Esophagus squamous epithelium (tissue), 5 donors: ENCODE results near the gene SNTB2. TPM values are rescaled to one million over a fixed set of nuclear protein-coding genes. Genes with fewer than 3 reads are reported as not detected.

Experiments
- DNase-seq: peaks from one replicate; lab custom pipeline; 2025; lab: John Stamatoyannopoulos, UW
- H3K27ac ChIP-seq, 4 donors: fragments of 200-600 bp; sonication (generic); one replicate each; pipeline ENCODE4 v1.5.1; 2016 to 2019; ENCODE audit warnings: mild to moderate bottlenecking in 1 of 4
- H3K27me3 ChIP-seq, 4 donors: fragments of 200-600 bp; sonication (generic); 1 replicate in 3 of 4; 2 replicates in 1 of 4; pipeline versions ENCODE4 v1.5.1 to v1.6.0; 2017 to 2021; ENCODE audit warnings: antibody characterized with exemption in 1 of 4
- H3K36me3 ChIP-seq, 3 donors: fragments of 200-600 bp; sonication (generic); one replicate each; pipeline ENCODE4 v1.5.1; 2016 to 2019
- H3K4me1 ChIP-seq, 3 donors: fragments of 200-600 bp; sonication (generic); one replicate each; pipeline ENCODE4 v1.5.1; 2017 to 2019
- H3K4me3 ChIP-seq, 4 donors: fragments of 200-600 bp; sonication (generic); 1 replicate in 3 of 4; 2 replicates in 1 of 4; pipeline ENCODE4 v1.5.1; 2016 to 2019; ENCODE audit warnings: mild to moderate bottlenecking in 2 of 4, moderate library complexity in 1 of 4
- H3K9me3 ChIP-seq, 3 donors: fragments of 200-600 bp; sonication (generic); one replicate each; pipeline ENCODE4 v1.5.1; 2016 to 2019
- CTCF ChIP-seq, 6 experiments: fragments of 450-650 bp in 4 of 6; fragments of 200-600 bp in 2 of 6; sonication (generic) in 2 of 6; IDR thresholded peaks; one replicate each; pipeline ENCODE4 v1.5.1; 2016 to 2019; ENCODE audit warnings: antibody characterized with exemption in 6 of 6, mild to moderate bottlenecking in 4 of 6, moderate library complexity in 4 of 6
- POLR2A ChIP-seq, 4 donors: fragments of 450-650 bp; IDR thresholded peaks; one replicate each; pipeline ENCODE4 v1.6.1; 2017; ENCODE audit warnings: antibody characterized with exemption in 4 of 4, mild to moderate bottlenecking in 4 of 4, moderate library complexity in 3 of 4
- WGBS, 2 donors: methylation state at CpG; one replicate each; pipeline ENCODE4 v1.1.5; 2018; 5-methylcytosine and 5-hydroxymethylcytosine counted together
- intact Hi-C: fragments of 100-400 bp; cut with DNase I; formaldehyde crosslinking; loops from one replicate; pipeline ENCODE4 v1.15.0; 2022
- total RNA-seq, 4 donors: library from RNA; depleted of rRNA; stranded (reverse); fragments of >200 nt; gene quantifications; one replicate each; pipeline ENCODE4 v1.1.0, GENCODE V29; 2016
- donor health status: DM: yes; HTN: yes; CAD: no.

Gene SNTB2
- total RNA-seq, 4 donors from 2014 or later = 25.5 to 49.6 (median 25.9) TPM

- H3K4me1 ChIP-seq = peaks cover 21 to 77% (median 41%) of the 10 kb centered on the region in 3 donors
- no peaks in the 10 kb centered on the region for H3K27me3 ChIP-seq
- DNase-seq = no peak
- 27 to 36% methylated on average over 6 to 9 of the region's 10 CpGs for WGBS, 2 donors
- no peaks in the 10 kb centered on the region for H3K9me3 ChIP-seq
- H3K36me3 ChIP-seq = peaks cover 0 to 69% (median 20%) of the 10 kb centered on the region in 3 donors
- intact Hi-C loops = no loop called here
- H3K4me3 ChIP-seq = peak overlapping the region; percentile 68 to 98 (median 92)
- TF ChIP-seq CTCF (IDR thresholded peaks at IDR 0.05) (no peak), POLR2A (IDR thresholded peaks at IDR 0.05) (no peak)
- H3K27ac ChIP-seq = peak overlapping the region; percentile 32 to 98 (median 81)
These were observed 141.9 kb downstream of the SNTB2 start for GRCh38 chr16:69328854-69329316.

DNA sequence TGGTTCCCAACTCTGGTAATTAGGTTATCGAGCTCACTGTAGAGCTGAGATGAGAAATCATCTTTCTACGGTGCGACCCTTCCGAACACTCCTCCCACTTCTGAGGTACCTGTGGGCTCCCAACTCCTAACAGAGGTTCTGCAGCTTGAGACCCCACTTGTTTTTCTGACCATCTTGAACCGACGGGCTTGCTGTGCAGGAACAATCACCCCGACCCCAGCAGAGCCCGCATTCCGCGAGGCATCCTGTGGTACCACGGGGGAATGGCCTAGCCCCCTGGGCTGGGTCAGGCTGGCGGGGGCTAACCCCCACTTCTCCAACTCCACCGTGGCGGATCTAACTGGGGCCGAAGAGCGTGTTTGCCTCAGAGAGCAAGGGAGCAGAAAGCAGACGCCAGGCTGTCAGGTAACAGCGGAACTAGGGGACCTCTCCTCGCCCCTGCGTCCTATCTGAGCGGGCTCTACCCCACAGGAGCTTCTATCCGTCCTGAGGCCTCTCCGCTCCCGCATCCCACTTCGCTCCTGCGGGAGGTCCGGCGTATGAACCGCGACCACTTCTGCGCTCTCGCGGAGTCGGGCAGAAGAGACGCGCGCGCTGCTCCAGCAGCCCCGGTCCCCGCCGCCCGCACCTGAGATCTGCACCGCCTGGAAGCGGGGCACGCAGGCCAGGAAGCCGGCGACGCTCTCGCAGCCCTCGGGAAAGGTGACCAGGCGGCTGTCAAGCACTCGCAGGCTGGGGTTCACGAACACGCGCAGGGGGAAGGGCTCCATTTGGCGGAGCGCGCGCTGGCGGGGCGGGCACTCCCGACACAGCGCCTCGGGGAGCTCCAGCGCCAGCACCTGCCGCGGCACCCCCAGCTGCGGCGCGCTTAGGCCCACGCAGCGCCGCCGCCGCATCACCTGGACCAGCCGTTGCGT is 142.7 kb downstream of the SNTB2 start:
- Histone ChIP-seq H3K27ac (peak overlapping the region; percentile 65 to 98 (median 96)), H3K36me3 (peaks cover 0 to 69% (median 20%) of the 10 kb centered on the region in 3 donors), H3K27me3 (no peaks in the 10 kb centered on the region), H3K9me3 (no peaks in the 10 kb centered on the region), H3K4me3 (peak overlapping the region; percentile 68 to 98 (median 92)), H3K4me1 (peaks cover 21 to 70% (median 38%) of the 10 kb centered on the region in 3 donors)
- 25 to 30% methylated on average over 8 to 12 of the region's 77 CpGs for WGBS, 2 donors
- TF ChIP-seq CTCF (IDR thresholded peaks at IDR 0.05) = no peak
- TF ChIP-seq POLR2A (IDR thresholded peaks at IDR 0.05) = no peak
- DNase-seq = no peak
- intact Hi-C loops = no loop called here

DNA sequence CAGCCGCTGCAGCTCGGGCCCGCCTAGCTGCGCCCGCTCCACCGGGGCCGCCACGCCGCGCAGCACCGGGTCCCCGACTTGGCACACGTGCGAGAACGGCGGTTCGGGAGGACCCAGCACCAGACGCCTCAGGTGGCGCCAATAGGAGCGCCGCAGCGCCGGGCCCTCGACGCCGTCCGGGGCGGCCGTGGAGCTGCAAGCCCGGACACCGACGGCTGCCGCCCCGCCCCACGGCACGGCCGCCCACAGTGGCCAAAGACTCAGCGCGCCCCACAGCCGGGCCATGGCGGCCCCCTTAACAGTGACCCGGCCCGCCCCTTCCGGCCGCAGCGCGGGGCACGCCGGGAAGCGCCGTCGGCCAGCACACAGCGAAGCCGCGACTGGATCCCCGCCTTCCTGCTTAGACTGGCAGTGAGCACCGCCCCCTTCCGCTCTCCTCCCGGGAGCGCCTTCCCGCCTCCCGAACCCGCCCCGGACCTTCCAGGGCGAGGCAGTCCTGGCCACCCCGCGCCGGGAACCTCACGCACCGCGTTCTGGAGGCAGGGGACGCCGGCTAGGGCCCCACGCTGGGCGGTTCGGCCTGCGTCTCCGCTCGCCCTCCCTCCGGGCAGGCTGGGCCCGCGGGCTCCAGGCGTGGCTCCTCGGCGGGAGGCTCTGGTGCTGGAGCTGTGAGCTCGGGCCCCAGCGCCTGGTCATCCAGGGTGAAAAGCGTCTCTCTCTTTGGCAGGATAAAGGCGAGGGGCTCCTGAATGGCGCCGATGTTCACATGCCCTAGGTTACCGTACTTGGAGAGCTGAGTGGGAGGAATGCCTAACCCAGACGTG is 143.5 kb downstream of the SNTB2 start, which contains the start of gene PDF:
Gene PDF (minus strand): TSS at position 303 of the 824 bp plus-strand sequence. CDS start 18 bp downstream, at position 285.
- Histone ChIP-seq H3K27me3 (no peaks in the 10 kb centered on the region), H3K27ac (peak within 1 kb of the TSS; percentile 92 to 98 (median 96)), H3K9me3 (no peaks in the 10 kb centered on the region), H3K36me3 (peaks cover 0 to 69% (median 29%) of the 10 kb centered on the region in 3 donors), H3K4me1 (peaks cover 21 to 61% (median 38%) of the 10 kb centered on the region in 3 donors), H3K4me3 (peak within 1 kb of the TSS; percentile 68 to 98 (median 92))
- 0 to 2% methylated on average over 4 to 7 of the region's 93 CpGs for WGBS, 2 donors
- intact Hi-C loops = no loop called here
- DNase-seq = peak; percentile 43
- TF ChIP-seq CTCF (IDR thresholded peaks at IDR 0.05) (peak in 1 of 6 experiments; percentile 44), POLR2A (IDR thresholded peaks at IDR 0.05) (peak in 2 of 4 donors; percentile 78 to 81)

- intact Hi-C loops = no loop called here
These were observed 147.7 kb downstream of the SNTB2 start for GRCh38 chr16:69334696-69335095.

More at GRCh38 chr16:69334696-69335095, 147.7 kb downstream of the SNTB2 start:
- WGBS, 2 donors = 94 to 100% methylated on average over 6 to 8 of the region's 9 CpGs
- peaks cover 0 to 53% (median 24%) of the 10 kb centered on the region in 3 donors for H3K36me3 ChIP-seq
- no peak for DNase-seq
- H3K4me3 ChIP-seq = no peak overlapping the region
- H3K4me1 ChIP-seq = peaks cover 14 to 40% (median 22%) of the 10 kb centered on the region in 3 donors
- no peaks in the 10 kb centered on the region for H3K9me3 ChIP-seq
- TF ChIP-seq CTCF (IDR thresholded peaks at IDR 0.05) (no peak), POLR2A (IDR thresholded peaks at IDR 0.05) (no peak)
- no peak overlapping the region for H3K27ac ChIP-seq
- no peaks in the 10 kb centered on the region for H3K27me3 ChIP-seq
